Endothelial cell of umbilical vein (primary cell): ENCODE data around the gene ABI3BP.

ENCODE experiments used
- EZH2 ChIP-seq: IDR thresholded peaks from 2 replicates; pipeline ENCODE4 v1.6.1; 2012; ENCODE audit warnings: borderline replicate concordance, low read depth, mild to moderate bottlenecking, moderate library complexity, low read length, inconsistent platforms; ENCODE audit not compliant: severe bottlenecking
- FOS ChIP-seq: IDR thresholded peaks from 2 replicates; pipeline ENCODE4 v1.6.1; 2011; ENCODE audit warnings: mild to moderate bottlenecking, low read length, moderate library complexity, borderline replicate concordance; ENCODE audit not compliant: insufficient read depth
- GATA2 ChIP-seq: IDR thresholded peaks from 2 replicates; pipeline ENCODE4 v1.7.0; 2011; ENCODE audit warnings: low read depth, mild to moderate bottlenecking, moderate library complexity, mixed read lengths, low read length; ENCODE audit not compliant: insufficient read length, insufficient read depth
- JUN ChIP-seq: IDR thresholded peaks from 2 replicates; pipeline ENCODE4 v1.6.1; 2011; ENCODE audit warnings: borderline replicate concordance, low read depth; ENCODE audit not compliant: insufficient read length, insufficient read depth
- MYC ChIP-seq: IDR thresholded peaks from one replicate; pipeline ENCODE4 v1.6.1; 2011; ENCODE audit warnings: mild to moderate bottlenecking, low read depth, low read length
- POLR2A ChIP-seq: IDR thresholded peaks from 2 replicates; pipeline ENCODE4 v1.6.1; 2012; ENCODE audit warnings: low read depth, mild to moderate bottlenecking, control low read depth, low read length
- POLR2AphosphoS5 ChIP-seq: IDR thresholded peaks from 2 replicates; pipeline ENCODE4 v1.6.1; 2012; ENCODE audit warnings: low read depth, mild to moderate bottlenecking, control low read depth, low read length, moderate library complexity; ENCODE audit not compliant: insufficient read depth
- TF ChIP-seq, protein P1 (sequence below), 2 donors: IDR thresholded peaks; 1 replicate in 1 of 2; 2 replicates in 1 of 2; pipeline ENCODE4 v1.5.1; 2011; ENCODE audit warnings: low read length in 2 of 2, mild to moderate bottlenecking in 2 of 2, moderate library complexity in 2 of 2, control low read depth in 1 of 2, inconsistent platforms in 1 of 2, low read depth in 1 of 2; ENCODE audit not compliant: insufficient read depth in 1 of 2; ENCODE audit errors: extremely low read depth in 1 of 2
- TF ChIP-seq, protein P2 (sequence below): IDR thresholded peaks from 2 replicates; pipeline ENCODE4 v1.6.1; 2011; ENCODE audit not compliant: insufficient read depth, insufficient read length

DNA sequence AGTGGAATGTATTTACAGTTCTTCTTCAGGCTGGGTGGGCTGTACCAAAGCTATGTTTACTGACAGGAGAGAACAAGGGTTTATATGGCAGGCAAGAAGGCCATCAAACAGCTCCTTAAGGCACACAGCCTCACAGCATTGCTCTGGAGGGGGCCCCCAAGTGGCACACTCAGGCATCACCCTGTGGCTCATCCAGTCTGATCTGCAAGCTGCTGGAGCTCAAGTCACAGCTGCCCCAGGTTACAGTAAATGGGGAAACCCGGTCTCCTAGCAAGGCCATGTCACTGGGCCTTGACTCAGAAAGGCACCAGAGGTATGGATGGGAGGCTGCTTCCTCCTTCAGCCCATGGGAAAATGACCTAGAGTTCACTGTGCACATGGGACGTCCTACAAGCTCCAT, 216.5 kb downstream of the ABI3BP start:
- TF ChIP-seq, protein P1, sequence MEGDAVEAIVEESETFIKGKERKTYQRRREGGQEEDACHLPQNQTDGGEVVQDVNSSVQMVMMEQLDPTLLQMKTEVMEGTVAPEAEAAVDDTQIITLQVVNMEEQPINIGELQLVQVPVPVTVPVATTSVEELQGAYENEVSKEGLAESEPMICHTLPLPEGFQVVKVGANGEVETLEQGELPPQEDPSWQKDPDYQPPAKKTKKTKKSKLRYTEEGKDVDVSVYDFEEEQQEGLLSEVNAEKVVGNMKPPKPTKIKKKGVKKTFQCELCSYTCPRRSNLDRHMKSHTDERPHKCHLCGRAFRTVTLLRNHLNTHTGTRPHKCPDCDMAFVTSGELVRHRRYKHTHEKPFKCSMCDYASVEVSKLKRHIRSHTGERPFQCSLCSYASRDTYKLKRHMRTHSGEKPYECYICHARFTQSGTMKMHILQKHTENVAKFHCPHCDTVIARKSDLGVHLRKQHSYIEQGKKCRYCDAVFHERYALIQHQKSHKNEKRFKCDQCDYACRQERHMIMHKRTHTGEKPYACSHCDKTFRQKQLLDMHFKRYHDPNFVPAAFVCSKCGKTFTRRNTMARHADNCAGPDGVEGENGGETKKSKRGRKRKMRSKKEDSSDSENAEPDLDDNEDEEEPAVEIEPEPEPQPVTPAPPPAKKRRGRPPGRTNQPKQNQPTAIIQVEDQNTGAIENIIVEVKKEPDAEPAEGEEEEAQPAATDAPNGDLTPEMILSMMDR (IDR thresholded peaks at IDR 0.05; ENCODE audit: extremely low read depth in 1 of 2, insufficient read depth in 1 of 2, low read depth in 1 of 2, low read length in 2 of 2): no peak
- TF ChIP-seq POLR2A (no peak), EZH2 (no peak), JUN (no peak), GATA2 (no peak), POLR2AphosphoS5 (no peak), MYC (no peak), FOS (no peak)
- TF ChIP-seq, protein P2, sequence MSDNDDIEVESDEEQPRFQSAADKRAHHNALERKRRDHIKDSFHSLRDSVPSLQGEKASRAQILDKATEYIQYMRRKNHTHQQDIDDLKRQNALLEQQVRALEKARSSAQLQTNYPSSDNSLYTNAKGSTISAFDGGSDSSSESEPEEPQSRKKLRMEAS: no peak
